Measurements from ENCODE around the gene GRK4. TPM values are rescaled to one million over a fixed set of nuclear protein-coding genes. Genes with fewer than 3 reads are reported as not detected.
"Not testable (repeated sequence)": the region's sequence is repeated elsewhere in the genome, so short reads cannot be mapped to it uniquely, and the experiment has no call there.

The GRK4 gene
- polyA plus RNA-seq, 3 donors from 2014 or later, result 2.7 to 4.4 (median 4.0) TPM

DNA sequence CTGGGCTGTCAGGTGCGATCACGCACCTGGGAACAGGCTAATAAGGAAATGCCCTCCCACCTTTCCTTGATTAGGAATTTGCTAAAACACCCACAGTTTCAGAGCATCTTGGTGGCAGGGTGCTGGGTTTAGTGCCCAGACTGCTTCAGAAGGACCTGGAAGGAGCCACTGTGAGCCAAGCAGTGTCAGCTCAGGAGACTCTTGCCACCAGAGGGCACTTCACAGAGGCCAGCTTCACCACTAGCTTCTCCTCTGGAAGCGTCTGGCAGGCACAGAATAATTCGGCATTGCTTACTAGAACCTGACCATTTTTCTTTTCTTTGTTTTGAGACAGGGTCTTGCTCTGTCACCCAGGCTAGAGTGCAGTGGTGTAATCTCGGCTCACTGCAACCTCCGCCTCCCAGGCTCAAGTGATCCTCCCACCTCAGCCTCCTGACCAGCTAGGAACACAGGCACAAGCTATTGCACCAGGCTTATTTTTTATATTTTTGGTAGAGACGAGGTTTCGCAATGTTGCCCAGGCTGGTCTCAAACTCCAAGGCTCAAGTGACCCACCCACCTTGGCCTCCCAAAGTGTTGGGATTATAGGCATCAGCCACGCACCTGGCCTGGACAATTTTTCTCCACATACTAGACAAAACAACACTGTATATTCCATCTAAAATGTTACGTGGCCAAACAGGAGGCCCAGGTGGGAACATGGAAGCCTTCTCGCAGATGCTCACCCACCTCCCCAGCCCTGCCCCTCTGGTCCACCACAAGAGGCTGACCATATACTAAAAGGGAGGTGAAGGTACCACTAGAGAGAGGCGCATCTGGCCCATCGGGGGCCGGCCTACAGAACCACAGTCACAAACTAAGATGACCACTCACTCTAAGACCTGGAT lies 14.2 kb upstream of the GRK4 start:
- H3K27me3 Mint-ChIP-seq (ENCODE audit: low read depth in 3 of 3), result peaks cover 0 to 2% (median 2%) of the 10 kb centered on the region in 3 donors
- peak overlapping the region in 1 of 6 donors; percentile 35 for H3K27ac Mint-ChIP-seq
- no peak overlapping the region for H3K4me3 Mint-ChIP-seq
- H3K4me1 Mint-ChIP-seq, result peaks cover 2 to 4% of the 10 kb centered on the region in 2 donors
- no peaks in the 10 kb centered on the region for H3K9me3 Mint-ChIP-seq
- peaks cover 29 to 66% (median 34%) of the 10 kb centered on the region in 3 donors for H3K36me3 Mint-ChIP-seq
- no peak for DNase-seq

DNA sequence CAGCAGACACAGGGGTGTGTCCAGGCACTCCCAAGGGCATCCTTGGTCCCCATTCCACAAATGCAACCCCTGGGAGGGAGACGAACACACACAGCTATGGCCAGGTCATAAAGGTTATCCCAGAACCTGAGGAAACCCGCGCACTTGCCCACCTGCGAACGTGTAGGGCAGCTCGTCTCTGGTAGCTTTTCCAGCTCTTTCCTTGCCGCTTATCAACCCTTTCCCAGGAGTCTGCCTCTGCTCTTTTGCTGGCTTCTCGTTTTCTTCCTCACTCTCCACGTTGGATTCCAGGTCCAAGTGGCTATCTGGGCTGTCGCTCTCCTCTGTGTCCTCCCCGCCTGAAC lies 13.6 kb upstream of the GRK4 start:
- no peaks in the 10 kb centered on the region for H3K9me3 Mint-ChIP-seq
- peaks cover 29 to 71% (median 37%) of the 10 kb centered on the region in 3 donors for H3K36me3 Mint-ChIP-seq
- DNase-seq, result no peak
- peaks cover 0 to 2% (median 2%) of the 10 kb centered on the region in 3 donors for H3K27me3 Mint-ChIP-seq (ENCODE audit: low read depth in 3 of 3)
- H3K27ac Mint-ChIP-seq, result peak overlapping the region in 2 of 6 donors; percentile 35 to 46
- H3K4me3 Mint-ChIP-seq, result no peak overlapping the region
- peaks cover 2 to 9% of the 10 kb centered on the region in 2 donors for H3K4me1 Mint-ChIP-seq

DNA sequence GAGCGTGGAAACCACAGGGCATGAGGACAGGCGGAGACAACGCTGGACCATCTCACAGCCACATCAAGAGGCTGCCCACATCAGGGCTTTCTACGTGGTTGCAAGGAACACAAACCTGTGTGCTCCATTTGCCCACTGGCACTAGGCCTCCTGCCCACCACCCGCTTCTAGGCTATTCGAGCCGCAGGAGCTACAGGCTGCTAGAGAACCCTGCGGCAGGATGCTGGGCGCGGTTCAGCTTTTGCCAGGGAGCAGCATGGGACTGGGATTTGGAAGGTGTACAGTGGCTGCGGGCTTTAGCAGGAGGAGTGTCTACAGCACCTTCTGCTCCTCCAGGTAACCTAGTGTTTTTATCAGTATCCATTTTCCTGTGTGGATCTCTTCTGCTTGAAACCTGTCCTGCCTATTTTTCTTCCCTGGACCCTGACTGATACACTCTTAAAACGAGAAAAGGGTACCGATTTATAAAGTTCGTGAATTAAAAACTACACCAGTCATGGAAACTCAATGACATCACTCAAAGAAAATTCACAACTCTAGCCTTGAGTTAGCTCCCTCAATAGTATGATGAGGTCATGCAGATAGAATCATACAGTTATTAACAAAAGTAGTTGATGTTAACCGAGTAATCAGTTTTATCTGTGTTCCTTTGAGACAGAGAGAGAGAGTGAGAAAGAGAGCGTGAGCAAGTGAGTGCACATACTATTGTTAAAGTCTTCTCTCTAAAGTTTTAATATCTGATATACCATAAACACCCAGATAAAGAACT lies 13.0 kb upstream of the GRK4 start:
- no peak for DNase-seq
- Mint-ChIP-seq H3K36me3 (peaks cover 29 to 68% (median 34%) of the 10 kb centered on the region in 3 donors), H3K4me3 (peak overlapping the region in 1 of 5 donors; percentile 40), H3K27ac (peak overlapping the region in 2 of 6 donors; percentile 46 to 76), H3K9me3 (no peaks in the 10 kb centered on the region), H3K4me1 (peaks cover 2 to 9% of the 10 kb centered on the region in 2 donors), H3K27me3 (ENCODE audit: low read depth in 3 of 3) (peaks cover 0 to 2% (median 2%) of the 10 kb centered on the region in 3 donors)

DNA sequence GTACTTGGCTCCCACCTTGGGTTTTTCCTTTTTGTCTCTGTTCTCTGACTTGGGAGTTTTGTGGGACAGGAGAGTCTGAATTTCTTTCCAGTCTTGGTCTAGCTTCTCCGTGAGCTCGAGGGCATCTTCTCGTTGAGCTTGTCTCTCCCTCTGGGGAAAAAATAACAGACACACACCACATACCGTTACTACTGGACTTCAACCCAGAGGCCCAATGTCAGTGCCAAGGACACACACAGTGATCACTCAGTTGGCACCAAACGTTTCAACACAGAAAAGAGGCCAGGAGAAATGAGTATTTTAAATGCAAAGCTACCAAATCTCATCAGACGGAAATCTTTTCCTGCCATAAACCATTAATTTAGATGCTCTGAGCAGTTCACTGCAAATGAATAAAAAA lies 9.9 kb upstream of the GRK4 start:
- Mint-ChIP-seq H3K36me3 (peaks cover 31 to 63% (median 32%) of the 10 kb centered on the region in 3 donors), H3K27ac (peak overlapping the region in 3 of 6 donors; percentile 7 to 85 (median 28)), H3K4me1 (peaks cover 3 to 19% of the 10 kb centered on the region in 2 donors), H3K27me3 (ENCODE audit: low read depth in 3 of 3) (peaks cover 0 to 1% (median 0%) of the 10 kb centered on the region in 3 donors), H3K9me3 (no peaks in the 10 kb centered on the region), H3K4me3 (no peak overlapping the region)
- DNase-seq, result no peak

DNA sequence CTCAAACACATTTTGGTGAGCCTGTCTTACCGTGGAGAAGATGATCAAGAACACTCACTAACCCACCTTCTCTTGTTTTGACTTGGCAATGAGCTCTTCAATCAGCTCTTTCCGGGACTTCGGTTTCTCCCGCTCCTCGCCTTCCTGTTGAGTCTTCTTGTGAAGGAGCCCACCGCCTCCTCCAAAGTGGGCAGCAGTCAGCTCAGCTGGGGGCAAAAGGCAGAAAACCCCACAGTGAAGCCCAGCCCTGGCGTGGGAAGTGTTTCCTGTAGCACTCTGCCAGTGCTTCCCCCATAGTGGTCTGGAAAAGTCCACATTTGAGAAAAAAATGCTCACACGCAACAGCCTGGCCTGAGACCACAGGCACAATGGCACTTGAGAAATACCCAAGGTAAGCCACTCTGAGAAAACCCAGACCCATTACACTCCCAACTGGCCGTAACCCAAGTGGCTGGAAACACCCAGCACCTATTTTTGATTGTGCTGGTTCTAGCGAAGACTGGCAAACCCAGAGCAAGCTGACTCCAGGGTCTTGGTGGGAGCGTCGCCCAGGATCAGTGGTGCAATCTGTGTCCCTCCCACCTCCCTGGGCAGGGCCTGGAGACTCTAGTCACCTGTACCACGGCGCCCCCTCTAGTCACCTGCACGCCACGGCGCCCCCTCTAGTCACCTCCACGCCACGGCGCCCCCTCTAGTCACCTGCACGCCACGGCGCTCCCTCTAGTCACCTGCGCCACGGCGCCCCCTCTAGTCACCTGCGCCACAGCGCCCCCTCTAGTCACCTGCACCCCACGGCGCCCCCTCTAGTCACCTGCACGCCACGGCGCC lies 8.8 kb upstream of the GRK4 start:
- H3K27me3 Mint-ChIP-seq (ENCODE audit: low read depth in 3 of 3), result peaks cover 0 to 9% (median 2%) of the 10 kb centered on the region in 3 donors
- H3K4me3 Mint-ChIP-seq, result no peak overlapping the region
- peak overlapping the region; percentile 74 to 86 (median 84) for H3K27ac Mint-ChIP-seq
- DNase-seq, result no peak
- peaks cover 5 to 29% of the 10 kb centered on the region in 2 donors for H3K4me1 Mint-ChIP-seq
- H3K9me3 Mint-ChIP-seq, result no peaks in the 10 kb centered on the region
- H3K36me3 Mint-ChIP-seq, result peaks cover 30 to 64% (median 32%) of the 10 kb centered on the region in 3 donors

DNA sequence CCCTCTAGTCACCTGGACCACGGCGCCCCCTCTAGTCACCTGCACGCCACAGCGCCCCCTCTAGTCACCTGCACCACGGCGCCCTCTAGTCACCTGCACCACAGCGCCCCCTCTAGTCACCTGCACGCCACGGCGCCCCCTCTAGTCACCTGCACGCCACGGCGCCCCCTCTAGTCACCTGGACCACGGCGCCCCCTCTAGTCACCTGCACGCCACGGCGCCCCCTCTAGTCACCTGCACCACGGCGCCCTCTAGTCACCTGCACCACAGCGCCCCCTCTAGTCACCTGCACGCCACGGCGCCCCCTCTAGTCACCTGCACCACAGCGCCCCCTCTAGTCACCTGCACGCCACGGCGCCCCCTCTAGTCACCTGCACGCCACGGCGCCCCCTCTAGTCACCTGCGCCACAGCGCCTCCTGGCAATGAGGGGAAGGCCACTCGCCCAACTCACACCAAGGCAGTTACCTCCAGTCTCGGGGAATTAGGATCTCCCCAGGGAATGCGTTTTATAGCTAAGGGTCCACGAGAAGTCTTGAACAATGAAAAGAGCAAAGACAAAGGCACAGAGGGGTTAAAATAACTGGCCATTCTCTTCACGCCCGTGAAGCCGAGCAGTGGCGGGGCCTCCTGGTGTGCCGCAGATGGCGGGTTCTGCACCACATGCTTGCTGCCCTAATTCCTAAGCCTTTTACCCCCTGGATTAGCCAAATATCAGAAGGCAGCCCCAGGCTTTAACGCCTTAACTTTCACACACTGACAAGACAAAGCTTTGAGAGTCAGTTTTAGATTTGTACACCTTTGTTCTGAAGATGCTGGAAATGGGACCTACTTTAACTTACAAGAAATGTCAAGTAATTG lies 8.0 kb upstream of the GRK4 start:
- DNase-seq, H3K9me3 Mint-ChIP-seq, H3K4me3 Mint-ChIP-seq: not testable (repeated sequence)
- H3K36me3 Mint-ChIP-seq, result peaks cover 22 to 55% (median 27%) of the 10 kb centered on the region in 3 donors
- H3K27me3 Mint-ChIP-seq (ENCODE audit: low read depth in 3 of 3), result peaks cover 2 to 16% (median 5%) of the 10 kb centered on the region in 3 donors
- H3K27ac Mint-ChIP-seq, result peak overlapping the region in 3 of 6 donors; percentile 24 to 64 (median 46)
- peaks cover 6 to 36% of the 10 kb centered on the region in 2 donors for H3K4me1 Mint-ChIP-seq

DNA sequence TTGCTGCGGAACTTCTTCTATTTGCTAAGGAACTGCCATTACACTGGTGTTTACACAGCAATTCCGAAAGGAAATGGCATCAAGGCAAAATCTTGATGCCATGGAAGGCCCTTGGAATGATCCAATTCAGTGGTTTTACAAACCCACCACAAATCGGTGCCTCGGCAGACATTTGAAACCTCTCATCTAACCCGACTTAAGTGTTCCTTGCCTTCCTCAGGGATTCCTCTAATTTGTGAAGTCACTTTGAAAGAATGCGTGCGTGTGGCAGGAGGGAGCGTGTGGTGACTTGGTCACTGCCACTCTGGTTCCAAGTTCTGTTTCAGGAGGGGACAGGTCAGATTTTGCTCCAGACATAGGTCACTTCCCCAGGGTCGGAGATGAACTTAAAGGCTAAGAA lies 4.9 kb upstream of the GRK4 start:
- Mint-ChIP-seq H3K4me1 (peaks cover 24 to 54% of the 10 kb centered on the region in 2 donors), H3K27ac (peak overlapping the region in 2 of 6 donors; percentile 7 to 62), H3K9me3 (no peaks in the 10 kb centered on the region), H3K27me3 (ENCODE audit: low read depth in 3 of 3) (peaks cover 4 to 32% (median 5%) of the 10 kb centered on the region in 3 donors), H3K4me3 (no peak overlapping the region), H3K36me3 (peaks cover 13 to 32% (median 14%) of the 10 kb centered on the region in 3 donors)
- no peak for DNase-seq

DNA sequence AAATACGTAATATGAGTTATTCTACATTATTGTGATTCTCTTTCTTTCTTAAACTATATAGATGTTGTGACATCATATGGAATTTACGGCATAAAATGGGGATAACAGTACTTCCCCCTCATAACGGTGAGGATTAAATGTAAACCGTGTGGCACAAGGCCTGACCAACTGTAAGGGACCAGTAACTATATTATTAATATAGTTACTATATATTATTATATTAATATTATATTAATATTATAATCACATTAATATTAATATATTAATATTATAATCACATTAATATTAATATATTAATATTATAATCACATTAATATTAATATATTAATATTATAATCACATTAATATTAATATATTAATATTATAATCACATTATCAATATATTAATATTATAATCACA lies 2.9 kb upstream of the GRK4 start:
- not testable (repeated sequence) for DNase-seq, H3K9me3 Mint-ChIP-seq
- peaks cover 29 to 53% of the 10 kb centered on the region in 2 donors for H3K4me1 Mint-ChIP-seq
- H3K27me3 Mint-ChIP-seq (ENCODE audit: low read depth in 3 of 3), result peaks cover 4 to 34% (median 5%) of the 10 kb centered on the region in 3 donors
- peaks cover 10 to 19% (median 11%) of the 10 kb centered on the region in 3 donors for H3K36me3 Mint-ChIP-seq
- H3K27ac Mint-ChIP-seq, result peak overlapping the region in 3 of 6 donors; percentile 41 to 82 (median 68)
- peak overlapping the region in 1 of 5 donors; percentile 41 for H3K4me3 Mint-ChIP-seq

DNA sequence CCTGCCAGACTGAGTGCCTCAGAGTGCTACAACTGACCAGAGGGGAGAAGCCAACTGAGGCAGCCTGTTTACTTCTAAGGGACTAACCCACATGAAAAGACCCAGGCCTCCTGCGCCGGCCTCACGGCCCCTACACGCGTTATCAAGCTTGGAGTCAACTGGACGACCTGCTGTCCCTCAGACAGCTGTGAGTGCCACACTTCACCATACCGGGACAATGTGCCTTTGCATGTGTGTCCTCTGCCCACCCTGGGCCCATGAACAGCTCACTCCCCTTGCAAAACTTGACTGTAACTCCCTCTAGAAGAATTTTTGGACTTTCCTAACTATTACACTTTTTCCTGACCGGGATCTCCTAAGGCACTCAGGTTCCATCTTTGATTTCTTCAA lies 2.0 kb upstream of the GRK4 start:
- no peaks in the 10 kb centered on the region for H3K9me3 Mint-ChIP-seq
- peaks cover 4 to 34% (median 5%) of the 10 kb centered on the region in 3 donors for H3K27me3 Mint-ChIP-seq (ENCODE audit: low read depth in 3 of 3)
- peaks cover 29 to 53% of the 10 kb centered on the region in 2 donors for H3K4me1 Mint-ChIP-seq
- H3K27ac Mint-ChIP-seq, result peak overlapping the region; percentile 86 to 95 (median 92)
- DNase-seq, result no peak
- H3K36me3 Mint-ChIP-seq, result peaks cover 9 to 15% (median 10%) of the 10 kb centered on the region in 3 donors
- peak overlapping the region; percentile 77 to 90 (median 88) for H3K4me3 Mint-ChIP-seq

DNA sequence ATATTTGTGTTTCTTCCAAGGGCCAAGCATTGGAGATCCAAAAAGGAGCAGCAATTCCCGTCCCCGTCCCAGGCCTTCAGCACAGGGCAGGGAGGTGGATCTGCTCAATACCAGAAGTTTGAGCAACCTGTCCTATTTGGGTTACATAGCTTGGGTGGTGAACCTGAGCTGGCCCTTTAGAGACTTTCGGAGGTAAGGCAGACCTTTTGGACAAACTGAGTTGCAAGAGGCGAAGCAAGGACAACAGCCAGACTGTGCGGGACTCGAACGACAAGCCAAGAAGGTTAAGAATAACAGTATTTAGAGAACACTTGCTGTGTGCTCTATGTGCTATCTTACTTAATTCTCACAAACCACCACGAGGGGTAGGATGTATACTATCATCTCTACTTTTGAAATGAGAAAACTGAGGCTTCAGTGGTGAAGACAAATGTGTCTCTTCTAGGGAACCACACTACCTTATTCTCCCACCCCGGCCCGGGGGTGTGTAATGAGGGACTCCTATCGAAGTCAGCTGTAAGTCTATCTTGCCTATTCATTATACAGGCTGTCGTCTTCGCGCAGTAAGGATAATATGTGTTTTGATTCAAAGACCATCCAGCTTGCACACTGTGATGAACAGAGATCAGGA lies 1.4 kb upstream of the GRK4 start:
- Mint-ChIP-seq H3K4me1 (peaks cover 29 to 53% of the 10 kb centered on the region in 2 donors), H3K9me3 (no peaks in the 10 kb centered on the region), H3K36me3 (peaks cover 7 to 12% (median 7%) of the 10 kb centered on the region in 3 donors), H3K27ac (peak overlapping the region; percentile 86 to 95 (median 92)), H3K4me3 (peak overlapping the region; percentile 77 to 90 (median 88)), H3K27me3 (ENCODE audit: low read depth in 3 of 3) (peaks cover 4 to 34% (median 5%) of the 10 kb centered on the region in 3 donors)
- DNase-seq, result peak in 2 of 3 donors; percentile 21 to 35

DNA sequence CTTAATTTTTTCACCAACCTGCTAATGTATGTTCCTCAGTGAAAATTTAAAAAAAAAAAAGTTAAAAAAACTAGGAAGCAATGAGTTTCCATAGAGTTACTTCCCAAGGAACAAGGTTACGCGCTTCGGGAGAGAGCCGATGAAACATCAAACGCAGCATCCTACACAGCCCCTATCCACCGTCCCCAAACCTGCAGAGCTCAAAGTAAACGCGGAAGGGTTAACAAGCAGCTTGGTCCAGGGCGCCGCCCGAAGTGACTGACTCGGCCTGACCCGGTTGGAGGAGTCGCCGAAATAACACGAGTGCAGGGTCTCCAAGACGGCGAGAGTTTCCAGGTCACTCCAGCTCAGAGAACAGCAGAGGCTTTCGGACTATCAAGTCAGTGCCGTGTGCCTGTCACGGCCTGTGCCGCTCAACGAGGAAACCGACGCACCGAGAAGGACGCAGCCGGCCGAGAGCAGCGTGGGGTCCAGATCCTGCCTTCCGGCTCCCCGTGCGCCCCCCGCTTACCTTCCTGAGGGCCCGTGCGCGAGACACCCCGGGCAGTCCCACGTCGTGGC lies 677 bp upstream of the GRK4 start:
- H3K4me3 Mint-ChIP-seq, result peak overlapping the region; percentile 77 to 90 (median 88)
- H3K27ac Mint-ChIP-seq, result peak overlapping the region; percentile 86 to 95 (median 92)
- H3K27me3 Mint-ChIP-seq (ENCODE audit: low read depth in 3 of 3), result peaks cover 4 to 34% (median 5%) of the 10 kb centered on the region in 3 donors
- no peaks in the 10 kb centered on the region for H3K9me3 Mint-ChIP-seq
- DNase-seq, result no peak
- peaks cover 2 to 8% (median 4%) of the 10 kb centered on the region in 3 donors for H3K36me3 Mint-ChIP-seq
- peaks cover 28 to 49% of the 10 kb centered on the region in 2 donors for H3K4me1 Mint-ChIP-seq

All from immature natural killer cell (primary cell).